COLO829 (cell line): ENCODE measurements around the gene RNF144A.
"Not testable (repeated sequence)": the region's sequence is repeated elsewhere in the genome, so short reads cannot be mapped to it uniquely, and the experiment has no call there.

Source experiments
- DNase-seq: peaks from one replicate; pipeline ENCODE4 v3.0.0; 2012; ENCODE audit warnings: low spot score

Gene RNF144A

GRCh38 chr2:6917071-6917760 lies at the start of gene RNF144A:
Gene RNF144A, plus strand, starts transcription at chr2:6917412. Its CDS starts 79,515 bp downstream, at chr2:6996927.
- DNase-seq: peak; percentile 71

- DNase-seq: no peak
Observed at GRCh38 chr2:6872394-6872793, 44.8 kb upstream of the RNF144A start.

GRCh38 chr2:6874032-6874431 lies 43.2 kb upstream of the RNF144A start:
- DNase-seq: no peak

- no peak for DNase-seq
Observed at GRCh38 chr2:6876309-6876708, 40.9 kb upstream of the RNF144A start.

GRCh38 chr2:6877402-6878304 lies 39.6 kb upstream of the RNF144A start, which contains the start of gene RSAD2:
Gene RSAD2, plus strand, starts transcription at chr2:6877777. Its CDS starts 24 bp downstream, at chr2:6877801.
- DNase-seq: no peak

- no peak for DNase-seq
Observed at GRCh38 chr2:6878549-6878948, 38.7 kb upstream of the RNF144A start.

- DNase-seq: no peak
Observed at GRCh38 chr2:6879011-6879410, 38.2 kb upstream of the RNF144A start.

- no peak for DNase-seq
Observed at GRCh38 chr2:6880200-6880733, 36.9 kb upstream of the RNF144A start.

- no peak for DNase-seq
Observed at GRCh38 chr2:6881046-6881445, 36.2 kb upstream of the RNF144A start.

GRCh38 chr2:6881516-6881915 lies 35.7 kb upstream of the RNF144A start:
- DNase-seq: no peak

- no peak for DNase-seq
Observed at GRCh38 chr2:6883448-6884122, 33.6 kb upstream of the RNF144A start.

GRCh38 chr2:6885551-6885950 lies 31.7 kb upstream of the RNF144A start:
- DNase-seq: no peak

- no peak for DNase-seq
Observed at GRCh38 chr2:6885968-6886367, 31.2 kb upstream of the RNF144A start.

- DNase-seq: no peak
Observed at GRCh38 chr2:6887751-6888192, 29.4 kb upstream of the RNF144A start.

GRCh38 chr2:6888724-6889123 lies 28.5 kb upstream of the RNF144A start:
- DNase-seq: no peak

GRCh38 chr2:6893876-6894482 lies 23.2 kb upstream of the RNF144A start:
- DNase-seq: no peak

- DNase-seq: no peak
Observed at GRCh38 chr2:6896930-6897759, 20.1 kb upstream of the RNF144A start.

GRCh38 chr2:6902581-6902980 lies 14.6 kb upstream of the RNF144A start:
- not testable (repeated sequence) for DNase-seq

- DNase-seq: no peak
Observed at GRCh38 chr2:6905668-6906067, 11.5 kb upstream of the RNF144A start.

- DNase-seq: no peak
Observed at GRCh38 chr2:6906165-6906741, 11.0 kb upstream of the RNF144A start.

- DNase-seq: no peak
Observed at GRCh38 chr2:6908291-6908690, 8.9 kb upstream of the RNF144A start.
